MM.1S (cell line): Measurements from ENCODE around the gene JAK3.

Source experiments
- EZH2 ChIP-seq: fragments of 300-600 bp; sonication (generic); optimal IDR thresholded peaks from 2 replicates; pipeline ENCODE3; 2017; ENCODE audit warnings: low read depth, mild to moderate bottlenecking, antibody characterized with exemption, low read length, mixed read lengths
- TF ChIP-seq, protein P1 (sequence below): fragments of 300-600 bp; sonication (generic); IDR thresholded peaks from 2 replicates; pipeline ENCODE4 v1.5.1; 2016; ENCODE audit warnings: antibody characterized with exemption, low read length, mixed read lengths

DNA sequence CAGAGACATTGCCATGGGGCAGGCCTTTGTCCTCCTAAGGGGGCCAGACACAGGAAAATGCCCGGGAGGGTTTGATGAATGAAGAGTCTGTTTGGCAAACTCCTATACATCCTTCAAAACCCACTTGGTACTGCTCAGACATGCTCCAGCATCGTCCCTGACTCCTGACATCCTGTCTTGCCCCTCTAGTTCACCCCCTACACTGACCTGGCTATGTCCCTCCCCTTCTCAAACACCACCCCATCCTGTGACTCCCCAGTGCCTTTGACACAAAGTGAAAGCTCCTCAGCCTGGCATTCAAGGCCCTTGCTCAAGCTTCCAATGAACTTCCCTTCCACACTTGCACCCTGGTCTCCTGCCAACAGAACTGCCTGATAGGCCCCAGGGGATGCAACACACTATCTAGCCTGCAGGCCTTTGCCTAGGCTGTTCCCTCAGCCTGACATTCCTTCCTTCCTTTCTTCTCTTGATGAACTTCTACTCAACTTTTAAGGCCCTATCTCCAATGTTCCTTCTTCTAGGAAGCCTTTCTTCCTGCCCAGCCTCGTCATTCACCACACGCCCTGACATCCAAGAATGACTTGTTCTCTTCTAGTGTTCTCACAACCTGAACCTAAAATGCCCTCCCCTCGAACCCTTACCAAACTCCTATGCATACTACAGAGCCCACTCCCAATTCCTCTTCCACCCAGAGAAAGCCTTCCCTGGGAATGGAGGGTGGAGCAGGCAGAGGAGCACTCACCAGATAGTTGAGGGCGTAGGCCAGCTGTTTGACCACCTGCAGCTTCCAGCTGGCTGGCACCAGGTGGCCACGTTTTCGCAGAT is 12.4 kb downstream of the JAK3 start:
- TF ChIP-seq, protein P1, sequence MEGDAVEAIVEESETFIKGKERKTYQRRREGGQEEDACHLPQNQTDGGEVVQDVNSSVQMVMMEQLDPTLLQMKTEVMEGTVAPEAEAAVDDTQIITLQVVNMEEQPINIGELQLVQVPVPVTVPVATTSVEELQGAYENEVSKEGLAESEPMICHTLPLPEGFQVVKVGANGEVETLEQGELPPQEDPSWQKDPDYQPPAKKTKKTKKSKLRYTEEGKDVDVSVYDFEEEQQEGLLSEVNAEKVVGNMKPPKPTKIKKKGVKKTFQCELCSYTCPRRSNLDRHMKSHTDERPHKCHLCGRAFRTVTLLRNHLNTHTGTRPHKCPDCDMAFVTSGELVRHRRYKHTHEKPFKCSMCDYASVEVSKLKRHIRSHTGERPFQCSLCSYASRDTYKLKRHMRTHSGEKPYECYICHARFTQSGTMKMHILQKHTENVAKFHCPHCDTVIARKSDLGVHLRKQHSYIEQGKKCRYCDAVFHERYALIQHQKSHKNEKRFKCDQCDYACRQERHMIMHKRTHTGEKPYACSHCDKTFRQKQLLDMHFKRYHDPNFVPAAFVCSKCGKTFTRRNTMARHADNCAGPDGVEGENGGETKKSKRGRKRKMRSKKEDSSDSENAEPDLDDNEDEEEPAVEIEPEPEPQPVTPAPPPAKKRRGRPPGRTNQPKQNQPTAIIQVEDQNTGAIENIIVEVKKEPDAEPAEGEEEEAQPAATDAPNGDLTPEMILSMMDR = no peak
- TF ChIP-seq EZH2 = no peak
